Thyroid gland (tissue), 4 donors: ENCODE results near the gene AGBL4. TPM values are rescaled to one million over a fixed set of nuclear protein-coding genes. Genes with fewer than 3 reads are reported as not detected.

ENCODE experiments used
- DNase-seq, 2 donors: peaks; one replicate each; pipeline ENCODE4 v3.0.0-alpha.2; 2019
- H3K27ac ChIP-seq, 3 donors: fragments of 200-600 bp; sonication (generic); 1 replicate in 2 of 3; 2 replicates in 1 of 3; pipeline ENCODE4 v1.5.1; 2016 to 2019; ENCODE audit warnings: mild to moderate bottlenecking in 1 of 3, moderate library complexity in 1 of 3
- H3K27me3 ChIP-seq: fragments of 200-600 bp; sonication (generic); one replicate; pipeline ENCODE4 v1.5.1; 2019
- H3K36me3 ChIP-seq, 2 donors: fragments of 200-600 bp; sonication (generic); one replicate each; pipeline ENCODE4 v1.5.1; 2016 to 2019
- H3K4me1 ChIP-seq, 2 donors: fragments of 200-600 bp; sonication (generic); one replicate each; pipeline ENCODE4 v1.5.1; 2017 to 2019
- H3K4me3 ChIP-seq, 3 donors: fragments of 200-600 bp; sonication (generic); replicated peaks in 1 of 3; 1 replicate in 2 of 3; 2 replicates in 1 of 3; pipeline ENCODE4 v1.5.1; 2016; ENCODE audit warnings: mild to moderate bottlenecking in 1 of 3
- H3K9me3 ChIP-seq: fragments of 200-600 bp; sonication (generic); one replicate; pipeline ENCODE4 v1.5.1; 2017
- CTCF ChIP-seq, 6 experiments: fragments of 200-600 bp in 3 of 6; fragments of 450-650 bp in 3 of 6; sonication (generic) in 3 of 6; IDR thresholded peaks; one replicate each; pipeline ENCODE4 v1.5.1; 2016 to 2019; ENCODE audit warnings: antibody characterized with exemption in 6 of 6, mild to moderate bottlenecking in 2 of 6, inconsistent platforms in 1 of 6, moderate library complexity in 1 of 6
- POLR2A ChIP-seq, 2 donors: fragments of 450-650 bp; IDR thresholded peaks; one replicate each; pipeline ENCODE4 v1.6.1; 2017; ENCODE audit warnings: antibody characterized with exemption in 2 of 2, mild to moderate bottlenecking in 2 of 2, moderate library complexity in 1 of 2
- WGBS, 2 donors: methylation state at CpG; one replicate each; pipeline ENCODE4 v1.1.5; 2017; 5-methylcytosine and 5-hydroxymethylcytosine counted together
- intact Hi-C: fragments of 100-400 bp; cut with DNase I; formaldehyde crosslinking; loops from one replicate; pipeline ENCODE4 v1.15.1; 2023
- total RNA-seq, 4 donors: library from RNA; depleted of rRNA; stranded (reverse); fragments of >200 nt; gene quantifications; one replicate each; pipeline ENCODE4 v1.2.3, GENCODE V29; 2016

Gene AGBL4
- total RNA-seq, 4 donors from 2014 or later: 2.1 to 6.0 (median 4.8) TPM

DNA sequence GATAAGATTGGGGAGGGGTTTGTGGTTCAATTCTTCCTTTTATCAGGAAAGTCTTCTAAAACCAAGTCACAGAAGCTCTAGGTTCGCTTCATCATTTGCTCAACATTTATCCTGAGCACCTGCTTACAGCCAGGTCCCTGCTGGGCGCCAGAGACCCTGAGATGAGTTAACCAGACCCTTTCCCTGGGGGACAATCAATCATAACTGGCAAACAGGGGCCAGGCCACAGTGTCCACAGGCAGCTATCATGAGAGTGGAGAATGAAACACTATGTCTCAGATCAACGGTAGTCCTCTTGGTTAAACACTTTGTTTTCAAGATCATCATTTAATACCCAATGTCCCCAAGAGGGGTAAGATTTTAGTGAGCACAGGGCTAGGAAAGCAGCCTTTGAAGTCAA is 1393.9 kb downstream of the AGBL4 start:
- no peak overlapping the region for H3K4me3 ChIP-seq
- TF ChIP-seq CTCF (IDR thresholded peaks at IDR 0.05): no peak
- no peak for TF ChIP-seq POLR2A (IDR thresholded peaks at IDR 0.05)
- H3K27me3 ChIP-seq: no peaks in the 10 kb centered on the region
- 91 to 94% methylated on average over 3 of the region's 3 CpGs for WGBS, 2 donors
- intact Hi-C loops: no loop called here
- H3K27ac ChIP-seq: no peak overlapping the region
- no peaks in the 10 kb centered on the region for H3K36me3 ChIP-seq
- H3K9me3 ChIP-seq: no peaks in the 10 kb centered on the region
- no peak for DNase-seq
- H3K4me1 ChIP-seq: no peaks in the 10 kb centered on the region

DNA sequence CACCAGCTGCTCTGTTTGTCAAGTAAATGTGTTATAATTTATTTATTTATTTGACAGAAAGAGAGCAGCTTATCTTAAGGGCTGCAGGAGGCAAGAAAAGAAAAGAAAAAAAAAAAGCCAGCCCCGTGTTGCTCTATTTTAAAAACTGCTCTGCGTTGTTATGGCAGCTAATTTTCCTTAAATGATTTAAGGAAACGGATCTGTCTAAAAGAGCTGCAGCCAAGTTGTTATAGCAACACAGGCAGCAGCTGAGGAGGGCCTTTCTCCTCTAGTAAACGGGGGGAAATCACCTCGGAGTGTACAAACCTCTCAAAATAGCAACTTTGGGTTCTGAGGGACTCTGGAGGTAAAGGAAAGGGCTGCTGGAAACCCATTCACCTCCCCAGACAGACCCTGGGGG is 1396.3 kb downstream of the AGBL4 start:
- no peak for DNase-seq
- 40 to 44% methylated on average over 5 of the region's 5 CpGs for WGBS, 2 donors
- no peak for TF ChIP-seq POLR2A (IDR thresholded peaks at IDR 0.05)
- TF ChIP-seq CTCF (IDR thresholded peaks at IDR 0.05): no peak
- Histone ChIP-seq H3K4me1 (peaks cover 7 to 16% of the 10 kb centered on the region in 2 donors), H3K9me3 (no peaks in the 10 kb centered on the region), H3K4me3 (no peak overlapping the region), H3K36me3 (no peaks in the 10 kb centered on the region), H3K27me3 (no peaks in the 10 kb centered on the region), H3K27ac (no peak overlapping the region)
- intact Hi-C loops: no loop called here

GRCh38 chr1:48619539-48619938 is 1404.2 kb downstream of the AGBL4 start:
- TF ChIP-seq CTCF (IDR thresholded peaks at IDR 0.05) (no peak), POLR2A (IDR thresholded peaks at IDR 0.05) (no peak)
- H3K27ac ChIP-seq: no peak overlapping the region
- no peaks in the 10 kb centered on the region for H3K9me3 ChIP-seq
- no peak overlapping the region for H3K4me3 ChIP-seq
- 53 to 59% methylated on average over 8 to 9 of the region's 9 CpGs for WGBS, 2 donors
- H3K27me3 ChIP-seq: no peaks in the 10 kb centered on the region
- H3K4me1 ChIP-seq: peaks cover 7 to 14% of the 10 kb centered on the region in 2 donors
- H3K36me3 ChIP-seq: no peaks in the 10 kb centered on the region
- intact Hi-C loops: no loop called here
- DNase-seq: no peak

DNA sequence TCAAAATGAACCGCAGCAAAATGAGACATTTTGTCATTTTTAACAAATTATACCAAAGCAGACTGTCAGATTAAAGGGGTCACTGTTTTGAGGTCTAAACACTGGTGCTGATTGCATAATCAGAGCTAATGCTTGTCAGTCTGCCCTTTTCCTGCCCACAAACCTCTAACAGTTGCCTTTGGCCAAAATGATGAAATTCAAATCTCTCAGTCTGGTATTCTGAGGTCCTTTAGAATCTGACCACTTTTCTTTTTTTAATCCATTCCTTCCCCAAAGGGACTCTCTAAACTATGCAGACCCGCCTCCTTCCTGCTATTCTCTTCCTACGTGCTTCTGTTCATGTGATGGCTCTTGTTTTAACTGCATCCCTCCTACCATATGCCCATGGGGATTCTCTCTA is 1406.5 kb downstream of the AGBL4 start:
- DNase-seq: no peak
- Histone ChIP-seq H3K9me3 (no peaks in the 10 kb centered on the region), H3K27ac (no peak overlapping the region), H3K4me1 (no peaks in the 10 kb centered on the region), H3K27me3 (no peaks in the 10 kb centered on the region), H3K36me3 (no peaks in the 10 kb centered on the region), H3K4me3 (no peak overlapping the region)
- TF ChIP-seq POLR2A (IDR thresholded peaks at IDR 0.05) (no peak), CTCF (IDR thresholded peaks at IDR 0.05) (no peak)
- intact Hi-C loops: no loop called here
- 67 to 75% methylated on average over 3 of the region's 3 CpGs for WGBS, 2 donors

GRCh38 chr1:48616710-48617109 is 1407.0 kb downstream of the AGBL4 start:
- H3K27ac ChIP-seq: no peak overlapping the region
- 57 to 66% methylated on average over 2 of the region's 2 CpGs for WGBS, 2 donors
- H3K36me3 ChIP-seq: no peaks in the 10 kb centered on the region
- DNase-seq: no peak
- H3K27me3 ChIP-seq: no peaks in the 10 kb centered on the region
- no peak for TF ChIP-seq POLR2A (IDR thresholded peaks at IDR 0.05)
- no peak for TF ChIP-seq CTCF (IDR thresholded peaks at IDR 0.05)
- no peak overlapping the region for H3K4me3 ChIP-seq
- H3K4me1 ChIP-seq: no peaks in the 10 kb centered on the region
- intact Hi-C loops: no loop called here
- no peaks in the 10 kb centered on the region for H3K9me3 ChIP-seq
